Sigmoid colon (tissue), 4 donors: Measurements from ENCODE around the gene ETS1.

ENCODE experiments used
- CTCF ChIP-seq, 4 experiments: fragments of 450-650 bp in 3 of 4; fragments of 200-600 bp in 1 of 4; IDR thresholded peaks; one replicate each; pipeline ENCODE4 v1.5.1; 2016 to 2019; ENCODE audit warnings: antibody characterized with exemption in 4 of 4, mild to moderate bottlenecking in 3 of 4, moderate library complexity in 2 of 4
- EP300 ChIP-seq, 4 donors: sonication (generic); formaldehyde crosslinking; IDR thresholded peaks; one replicate each; pipeline ENCODE4 v1.6.1; 2017; ENCODE audit warnings: antibody characterized with exemption in 4 of 4
- POLR2A ChIP-seq, 2 donors: fragments of 450-650 bp; IDR thresholded peaks; one replicate each; pipeline ENCODE4 v1.6.1; 2016; ENCODE audit warnings: antibody characterized with exemption in 2 of 2, mild to moderate bottlenecking in 2 of 2, moderate library complexity in 2 of 2
- POLR2AphosphoS5 ChIP-seq, 4 donors: sonication (generic); formaldehyde crosslinking; IDR thresholded peaks; one replicate each; pipeline ENCODE4 v1.6.1; 2017; ENCODE audit warnings: antibody characterized with exemption in 4 of 4

GRCh38 chr11:128615076-128615475 lies 27.7 kb upstream of the ETS1 start:
- TF ChIP-seq CTCF (IDR thresholded peaks at IDR 0.05) (no peak), EP300 (IDR thresholded peaks at IDR 0.05) (no peak), POLR2A (IDR thresholded peaks at IDR 0.05) (no peak), POLR2AphosphoS5 (IDR thresholded peaks at IDR 0.05) (no peak)
